DLD1 (cell line): ENCODE measurements around the gene ADH5.
"Not testable (repeated sequence)": the region's sequence is repeated elsewhere in the genome, so short reads cannot be mapped to it uniquely, and the experiment has no call there.

Source experiments
- in situ Hi-C: cut with HindIII; loops from 2 replicates; pipeline ENCODE4 v1.10.0; 2017; ENCODE audit warnings: low sequenced_read_pairs

Gene ADH5

DNA sequence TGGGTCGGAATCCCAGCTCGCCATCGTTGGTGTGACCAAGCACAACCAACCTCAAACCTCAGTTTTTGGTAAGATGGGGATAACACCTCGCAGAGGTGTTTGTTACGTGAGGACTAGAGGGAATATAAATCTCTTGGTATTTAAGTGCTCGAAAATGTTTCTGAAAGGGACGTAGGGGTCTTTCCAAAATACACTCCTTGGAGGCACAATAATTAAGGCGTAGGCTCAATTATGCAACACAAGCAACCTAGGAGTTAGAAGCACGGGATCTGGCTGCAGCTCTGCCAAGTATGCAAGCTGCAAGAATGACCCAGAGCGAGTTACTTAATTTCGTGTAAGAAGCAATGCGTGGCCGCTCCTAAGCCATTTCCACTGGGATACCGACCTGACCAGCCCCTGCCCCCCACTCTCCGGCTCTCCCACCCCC lies 552 bp downstream of the ADH5 start:
- in situ Hi-C loops: no loop called here

DNA sequence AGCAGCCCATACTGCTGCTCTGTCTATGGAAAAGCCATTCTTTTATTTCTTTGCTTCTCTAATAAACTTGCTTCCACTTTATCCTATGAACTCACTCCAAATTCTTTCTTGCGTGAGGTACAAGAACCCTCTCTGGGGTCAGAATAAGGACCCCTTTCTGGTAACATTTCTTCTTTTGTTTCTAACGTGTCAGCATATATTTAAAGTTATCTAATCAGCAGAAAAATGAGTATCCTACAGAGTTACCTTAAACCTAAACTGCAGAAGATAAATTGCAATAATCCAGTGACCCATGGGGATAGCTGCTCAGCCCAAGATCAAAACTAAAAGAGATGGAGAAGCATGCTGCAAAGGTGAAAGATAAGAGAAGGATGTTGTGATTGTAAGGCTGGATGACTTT lies 4.0 kb downstream of the ADH5 start:
- in situ Hi-C loops: no loop called here

DNA sequence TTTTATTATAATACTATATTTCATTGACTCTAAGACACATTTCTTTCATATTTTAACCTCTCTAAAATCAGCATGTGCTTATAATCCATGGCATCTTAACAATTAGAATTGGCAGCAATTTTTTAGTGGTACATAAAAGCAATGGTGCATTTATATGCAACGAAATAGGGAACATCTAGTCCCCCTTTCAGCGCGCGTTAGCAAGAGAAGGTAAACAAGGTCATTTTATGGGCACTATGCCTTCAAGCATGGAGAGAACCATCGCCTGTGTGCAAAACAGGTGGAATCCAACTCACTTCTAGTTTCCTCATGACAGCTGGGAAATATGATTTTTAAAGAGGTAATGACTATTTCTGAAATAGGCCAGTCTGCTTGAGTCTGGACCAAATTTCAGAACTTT lies 6.4 kb downstream of the ADH5 start:
- in situ Hi-C loops: no loop called here

DNA sequence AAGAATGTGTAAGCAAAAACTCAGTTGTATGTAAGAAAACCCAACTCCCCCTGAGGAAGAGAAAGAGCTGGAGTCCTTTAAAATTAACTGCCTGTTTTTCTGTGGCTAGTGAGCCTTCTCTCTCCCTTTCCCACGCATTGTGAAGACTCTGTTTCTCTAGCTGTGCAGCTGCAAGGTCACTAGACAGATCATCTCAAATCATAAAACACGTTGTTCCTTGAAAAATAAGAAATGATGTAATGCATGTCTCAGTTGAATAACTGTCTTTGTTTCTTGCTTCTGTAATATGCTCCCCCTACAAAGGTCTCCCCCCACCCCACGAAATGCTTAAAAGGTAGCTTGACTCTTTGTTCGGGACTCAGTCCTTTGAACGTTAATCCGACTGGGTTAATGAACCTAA lies 7.7 kb downstream of the ADH5 start:
- in situ Hi-C loops: not testable (repeated sequence)

DNA sequence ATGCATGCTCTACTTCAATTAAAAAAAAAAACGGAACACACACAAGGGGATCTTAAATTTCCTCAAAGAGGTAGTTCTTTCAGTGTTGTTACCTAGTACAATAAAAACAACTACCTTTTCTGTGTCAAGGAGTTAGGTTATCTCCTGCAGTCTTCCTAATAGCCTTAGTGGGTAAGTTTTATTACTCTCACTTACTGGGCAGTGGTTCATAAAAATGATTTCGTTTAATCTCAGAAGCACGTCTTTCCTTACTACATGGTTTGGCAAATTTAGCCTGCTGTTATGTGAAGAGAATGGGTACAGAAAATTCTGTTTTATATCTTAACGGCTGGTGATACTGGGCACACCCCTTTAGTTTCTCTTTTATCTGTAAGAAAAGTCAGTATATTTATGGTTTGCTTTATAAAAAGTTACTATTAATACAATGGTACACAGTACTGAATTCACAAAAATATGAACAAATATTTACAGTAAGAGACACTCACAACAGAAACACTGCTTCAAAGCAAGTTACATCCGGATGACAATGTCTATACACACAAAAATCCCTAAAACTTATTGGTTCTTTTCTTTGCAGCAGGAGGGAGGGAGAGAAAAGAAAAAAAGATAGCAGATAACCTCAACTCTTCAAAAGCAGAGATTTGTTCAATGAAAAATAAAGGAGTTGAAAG lies 8.8 kb downstream of the ADH5 start:
- in situ Hi-C loops: no loop called here

DNA sequence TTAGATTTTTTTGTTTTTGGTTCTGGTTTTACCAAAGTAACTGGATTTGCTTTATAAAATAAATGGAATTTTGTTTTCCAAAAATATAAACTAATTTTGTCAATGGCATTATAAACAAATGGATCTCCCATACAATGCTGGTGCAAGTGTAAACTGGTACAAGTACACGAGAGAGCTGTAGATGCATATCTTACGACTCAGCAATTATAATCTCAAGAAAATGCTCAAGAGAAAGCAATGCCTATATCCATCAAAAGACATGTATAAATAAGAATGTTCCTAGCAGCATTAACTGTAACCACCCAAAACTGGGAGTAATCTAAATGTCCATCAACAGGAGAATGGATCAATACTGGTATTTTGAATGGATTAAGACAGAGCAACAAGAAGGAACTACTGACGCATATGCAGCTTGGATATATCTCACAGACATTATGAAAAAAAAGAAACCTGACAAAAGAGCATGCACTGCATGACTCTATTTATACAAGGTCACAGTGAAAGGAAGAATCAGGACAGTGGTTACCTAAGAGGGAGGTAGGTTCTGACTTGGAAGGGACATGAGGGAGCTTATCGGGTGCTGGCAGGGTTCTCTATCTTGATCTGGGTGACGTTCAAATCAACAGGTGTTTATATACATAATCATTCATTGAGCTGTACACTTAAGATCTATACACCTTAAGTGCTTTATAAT lies 9.5 kb downstream of the ADH5 start:
- in situ Hi-C loops: no loop called here

DNA sequence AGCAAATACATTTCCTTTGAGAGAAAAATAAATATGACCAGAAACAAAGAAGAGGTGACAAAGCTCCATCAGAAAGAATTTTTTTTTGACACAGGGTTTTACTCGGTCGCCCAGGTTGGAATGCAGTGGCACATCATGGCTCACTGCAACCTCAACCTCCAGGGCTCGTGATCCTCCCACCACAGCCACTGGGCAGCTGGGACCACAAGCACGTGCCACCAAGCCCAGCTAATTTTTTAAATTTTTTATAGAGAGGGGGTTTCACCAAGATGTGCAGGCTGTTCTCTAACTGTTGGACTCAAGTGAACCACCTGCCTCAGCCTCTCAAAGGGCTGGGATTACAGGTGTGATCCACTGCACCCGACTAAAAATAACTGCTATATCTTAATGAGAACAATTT lies 10.3 kb downstream of the ADH5 start:
- in situ Hi-C loops: no loop called here

DNA sequence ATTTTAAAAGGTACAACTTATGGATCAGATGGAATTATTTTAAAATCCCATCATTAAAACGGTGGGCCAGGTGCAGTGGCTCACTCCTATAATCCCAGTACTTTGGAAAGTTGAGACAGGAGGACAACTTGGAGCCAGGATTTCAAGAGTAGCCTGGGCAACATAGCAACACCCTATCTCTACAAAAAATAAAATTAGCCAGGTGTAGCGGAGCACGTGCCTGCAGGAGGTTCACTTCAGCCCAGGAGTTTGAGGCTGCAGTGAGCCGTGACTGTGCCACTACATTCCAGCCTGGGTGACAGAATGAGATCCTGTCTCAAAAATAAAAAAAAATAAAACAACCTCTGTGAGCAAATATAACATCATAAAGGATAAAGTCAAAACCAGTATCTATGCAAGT lies 11.4 kb downstream of the ADH5 start:
- in situ Hi-C loops: no loop called here

DNA sequence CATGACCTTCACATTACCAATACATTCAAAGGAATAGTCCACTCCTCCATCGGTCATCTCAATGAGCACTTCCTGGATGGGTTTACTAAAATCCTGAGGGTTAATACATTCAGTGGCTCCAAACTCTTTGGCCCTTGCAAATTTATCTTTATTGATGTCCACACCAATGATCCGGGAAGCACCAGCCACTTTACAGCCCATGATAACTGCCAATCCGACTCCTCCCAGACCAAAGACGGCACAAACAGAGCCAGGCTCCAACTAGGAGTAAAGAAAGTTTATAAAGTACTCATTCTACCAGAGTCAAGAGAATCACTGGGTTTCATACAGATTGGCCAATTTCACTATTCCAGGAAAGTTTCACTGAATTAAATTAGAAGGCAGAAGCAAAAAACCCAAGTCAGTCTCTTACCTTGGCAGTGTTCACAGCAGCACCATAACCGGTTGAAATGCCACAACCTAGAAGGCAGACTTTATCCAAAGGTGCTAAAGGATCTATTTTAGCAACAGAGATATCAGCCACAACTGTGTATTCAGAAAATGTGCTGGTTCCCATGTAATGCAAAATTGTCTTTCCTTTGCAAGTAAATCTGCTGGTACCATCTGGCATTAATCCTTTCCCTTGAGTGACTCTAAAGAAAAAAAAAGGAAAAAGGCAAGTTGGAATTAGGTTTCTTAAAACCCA lies 12.2 kb downstream of the ADH5 start:
- in situ Hi-C loops: no loop called here

DNA sequence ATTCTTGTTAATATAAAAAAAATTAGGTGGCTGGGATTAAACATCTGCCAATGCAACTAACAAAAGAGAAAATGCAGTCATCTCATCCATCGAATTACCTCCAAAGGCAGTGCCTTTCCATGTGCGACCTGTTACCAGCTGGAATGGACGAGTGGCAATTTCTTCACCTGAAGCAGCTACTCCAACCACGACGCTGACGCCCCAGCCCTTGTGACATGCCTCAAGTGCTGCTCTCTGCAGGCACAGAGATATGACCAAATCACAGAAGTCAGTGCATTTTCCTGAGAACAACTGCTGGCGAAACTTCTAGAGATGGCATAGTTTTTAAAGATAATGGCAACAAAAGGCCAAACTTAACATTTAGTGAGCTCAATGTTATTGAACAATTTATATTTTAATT lies 13.8 kb downstream of the ADH5 start:
- in situ Hi-C loops: no loop called here

DNA sequence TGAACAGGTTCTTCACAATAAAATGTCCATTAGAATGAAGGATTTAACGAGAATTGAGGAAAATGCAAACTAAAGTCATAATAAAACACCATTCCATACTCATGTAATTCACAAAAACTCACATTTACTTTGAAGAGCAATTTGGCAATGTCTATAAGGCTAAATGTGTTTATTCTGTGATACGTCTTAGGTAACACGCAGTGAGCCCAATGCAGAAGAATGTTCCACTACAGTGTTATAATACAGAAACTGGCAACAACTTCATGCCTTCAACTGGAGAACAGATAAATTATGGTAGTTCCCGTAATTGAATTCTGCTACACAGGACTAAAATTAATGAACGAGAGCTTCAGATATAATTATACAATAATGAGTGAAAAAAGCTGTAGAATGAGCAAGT lies 17.4 kb downstream of the ADH5 start:
- in situ Hi-C loops: no loop called here

DNA sequence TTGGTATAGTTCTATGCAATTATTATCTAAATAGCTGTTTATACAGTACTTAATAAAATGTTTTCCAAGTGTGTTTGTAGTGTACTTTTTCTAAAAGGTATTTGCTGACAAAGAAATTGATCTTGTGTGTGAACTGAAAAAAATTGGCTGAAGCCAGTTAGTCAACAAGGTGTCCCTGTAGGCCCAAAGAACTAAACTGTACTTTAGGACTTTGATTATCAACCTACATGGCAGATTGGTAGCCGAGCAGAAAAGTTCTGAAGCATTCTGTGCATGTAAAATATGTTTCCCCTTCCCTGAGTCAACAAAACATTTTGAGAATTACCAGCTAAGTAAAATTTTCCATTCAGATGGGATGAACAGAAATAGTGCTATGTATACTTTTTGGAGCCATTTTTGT lies 21.0 kb downstream of the ADH5 start:
- in situ Hi-C loops: no loop called here

DNA sequence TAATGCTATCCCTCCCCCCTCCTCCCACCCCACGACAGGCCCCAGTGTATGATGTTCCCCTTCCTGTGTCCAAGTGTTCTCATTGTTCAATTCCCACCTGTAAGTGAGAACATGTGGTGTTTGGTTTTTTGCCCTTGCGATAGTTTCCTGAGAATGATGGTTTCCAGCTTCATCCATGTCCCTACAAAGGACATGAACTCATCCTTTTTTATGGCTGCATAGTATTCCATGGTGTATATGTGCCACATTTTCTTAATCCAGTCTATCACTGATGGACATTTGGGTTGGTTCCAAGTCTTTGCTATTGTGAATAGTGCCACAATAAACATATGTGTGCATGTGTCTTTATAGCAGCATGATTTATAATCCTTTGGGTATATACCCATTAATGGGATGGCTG lies 23.1 kb downstream of the ADH5 start:
- in situ Hi-C loops: not testable (repeated sequence)

DNA sequence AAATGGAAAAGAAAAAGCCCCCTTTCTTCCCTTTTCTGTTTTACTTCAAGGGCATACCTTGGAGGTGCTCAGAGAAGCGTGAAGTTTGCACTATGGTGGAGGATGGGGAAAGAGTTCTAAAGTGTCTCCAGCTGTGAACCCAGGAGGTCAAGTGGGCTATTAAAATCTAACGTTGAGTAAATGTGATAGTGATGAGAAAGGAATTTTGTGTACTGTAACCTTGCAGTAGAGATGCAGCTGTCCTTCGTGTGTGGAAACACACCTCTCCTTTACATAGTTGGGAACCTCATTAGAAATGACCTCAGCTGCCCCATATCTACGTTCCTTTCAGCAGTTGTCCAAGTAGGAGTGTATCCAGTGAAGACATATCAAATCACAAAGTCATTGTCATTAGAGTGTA lies 26.5 kb downstream of the ADH5 start:
- in situ Hi-C loops: no loop called here

DNA sequence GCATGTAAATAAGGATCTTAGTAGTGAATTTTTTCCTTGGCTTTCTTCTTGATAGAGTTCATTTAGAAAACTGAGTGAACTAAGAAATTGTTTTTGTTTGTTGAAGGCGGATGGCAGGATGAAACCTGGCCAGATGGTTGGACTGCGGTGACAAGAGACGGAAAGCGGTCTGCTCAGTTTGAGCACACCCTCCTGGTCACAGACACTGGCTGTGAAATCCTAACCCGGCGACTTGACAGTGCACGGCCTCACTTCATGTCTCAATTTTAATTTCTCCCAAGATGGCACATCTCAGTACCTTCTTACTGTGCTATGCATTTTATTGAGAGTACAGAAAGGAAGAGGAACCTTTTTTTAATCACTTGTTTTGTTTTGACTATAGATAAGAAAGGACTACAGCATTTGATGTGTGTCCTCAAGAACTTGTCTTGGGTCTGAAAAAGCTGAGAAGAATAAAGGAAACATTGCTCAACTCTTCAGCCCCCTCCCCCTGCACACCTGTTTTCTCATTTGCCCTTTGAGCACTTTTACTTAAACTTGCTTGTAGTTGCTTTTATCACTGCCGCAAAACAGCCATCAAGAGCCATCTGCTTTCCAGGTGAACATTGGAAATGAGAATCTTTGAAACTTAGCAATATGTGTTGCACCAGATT lies 27.4 kb downstream of the ADH5 start:
- in situ Hi-C loops: no loop called here

DNA sequence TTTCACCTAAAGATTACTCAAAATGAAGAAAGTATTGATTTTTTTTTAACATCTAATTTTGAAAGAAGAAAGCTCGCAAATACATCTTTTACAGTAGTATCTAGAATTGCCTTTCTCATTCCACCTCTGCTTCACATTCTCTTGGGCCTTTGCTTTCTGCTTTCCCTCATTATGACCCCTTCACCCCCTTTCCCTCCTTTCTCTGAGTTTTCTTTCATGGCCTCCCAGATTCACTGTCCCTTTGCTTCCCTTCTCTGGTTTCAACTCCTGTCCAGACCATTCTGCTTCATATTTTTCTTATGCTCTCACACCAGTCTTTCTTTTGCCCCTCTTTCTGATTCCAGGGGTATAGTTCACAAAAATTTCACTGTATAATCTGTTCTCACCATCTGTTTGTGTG lies 29.0 kb downstream of the ADH5 start:
- in situ Hi-C loops: no loop called here

DNA sequence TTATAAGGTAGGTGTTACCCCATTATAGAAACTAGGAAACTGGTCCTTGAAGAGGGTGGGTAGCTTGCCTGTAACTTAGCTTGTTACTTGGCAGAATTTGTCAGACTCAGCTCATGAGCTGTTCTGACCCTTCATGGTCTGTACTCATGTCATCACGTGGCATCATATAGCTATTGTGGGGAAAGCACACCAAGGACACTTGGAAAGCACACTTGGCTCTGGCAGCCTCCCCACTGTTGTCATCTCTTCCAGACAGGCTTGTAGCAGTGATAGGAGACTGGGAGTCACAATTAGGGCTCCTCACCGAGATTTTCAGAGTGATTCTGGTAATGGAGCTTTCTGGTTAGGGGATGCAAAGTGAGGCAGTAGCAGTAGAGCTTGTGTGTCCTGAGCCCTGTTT lies 30.4 kb downstream of the ADH5 start:
- in situ Hi-C loops: no loop called here

DNA sequence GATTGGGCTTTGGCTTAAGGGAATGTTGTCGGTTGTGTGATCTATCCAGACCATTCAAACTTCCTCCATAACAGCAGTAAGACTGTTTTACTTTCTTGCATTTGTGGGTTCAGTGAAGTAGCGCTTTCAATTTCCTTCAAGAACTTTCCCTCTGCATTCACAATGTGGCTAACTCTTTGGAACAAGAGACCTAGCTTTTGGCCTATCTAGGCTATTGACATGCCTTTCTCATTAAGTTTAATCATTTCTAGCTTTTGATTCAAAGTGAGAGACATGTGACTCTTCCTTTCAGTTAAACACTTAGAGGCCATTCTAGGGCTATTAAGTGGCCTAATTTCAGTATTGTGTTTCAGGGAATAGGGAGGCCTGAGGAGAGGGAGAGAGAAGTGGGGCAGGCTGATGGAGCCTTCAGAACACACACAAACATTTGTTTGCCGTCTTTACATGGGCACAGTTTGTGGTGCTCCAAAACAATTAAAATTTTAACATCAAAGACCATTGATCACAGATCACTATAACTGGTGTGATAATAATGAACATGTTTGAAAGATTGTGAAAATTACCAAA lies 34.1 kb downstream of the ADH5 start:
- in situ Hi-C loops: no loop called here

DNA sequence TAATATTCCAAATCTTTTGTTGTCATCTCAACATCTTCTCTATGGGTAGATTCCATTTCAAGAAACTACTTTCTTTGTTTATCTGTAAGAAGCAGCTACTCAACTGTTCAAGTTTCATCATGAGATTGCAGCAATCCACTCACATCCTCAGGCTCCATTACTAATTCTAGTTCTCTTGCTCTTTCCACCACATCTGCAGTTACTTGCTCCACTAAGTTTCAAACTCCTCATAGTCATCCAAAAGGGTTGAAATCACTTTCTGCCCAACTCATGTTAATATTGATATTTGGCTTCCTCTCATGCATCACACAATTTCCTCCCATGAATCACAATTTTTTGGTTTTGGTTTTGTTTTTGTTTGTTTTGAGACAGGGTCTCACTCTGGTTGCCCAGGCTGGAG lies 35.7 kb downstream of the ADH5 start:
- in situ Hi-C loops: no loop called here

DNA sequence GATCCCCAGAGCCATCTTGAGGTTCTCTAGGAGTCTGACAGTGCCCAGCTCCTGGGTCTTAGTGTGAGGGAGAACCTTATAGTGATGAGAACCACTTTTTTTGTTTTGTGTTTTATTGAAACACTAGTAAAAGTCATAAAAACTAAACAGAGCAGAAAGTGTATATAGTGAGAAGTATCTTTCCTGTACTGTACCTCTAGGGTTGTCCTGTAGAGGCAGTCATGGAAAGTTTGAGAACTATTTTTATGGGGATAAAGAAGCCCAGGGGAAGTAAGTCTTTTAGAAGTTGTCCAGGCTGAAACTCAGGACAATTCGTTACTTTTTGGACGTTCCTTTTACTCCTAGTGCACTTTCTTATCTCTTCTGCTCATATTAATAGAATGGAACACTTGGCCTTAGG lies 40.9 kb downstream of the ADH5 start:
- in situ Hi-C loops: no loop called here

DNA sequence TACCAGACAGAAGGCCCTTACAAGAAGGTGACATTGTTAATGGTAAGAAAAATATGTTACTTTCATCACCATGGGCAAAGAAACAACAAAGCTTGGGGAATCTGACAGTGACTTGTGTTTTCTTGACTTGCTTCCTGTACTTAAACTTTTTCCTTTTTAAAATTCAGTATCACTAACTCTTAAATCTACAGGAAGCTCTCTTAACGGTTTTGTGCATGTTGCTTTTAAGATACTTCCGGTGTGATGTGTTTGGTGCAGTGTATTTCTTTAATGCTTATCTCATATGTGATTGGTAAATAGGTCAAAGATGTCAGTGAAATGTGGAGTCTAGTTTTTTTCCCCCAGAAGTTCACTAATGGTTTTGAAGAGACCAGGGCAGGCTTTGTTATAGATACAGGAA lies 45.2 kb downstream of the ADH5 start:
- in situ Hi-C loops: no loop called here

DNA sequence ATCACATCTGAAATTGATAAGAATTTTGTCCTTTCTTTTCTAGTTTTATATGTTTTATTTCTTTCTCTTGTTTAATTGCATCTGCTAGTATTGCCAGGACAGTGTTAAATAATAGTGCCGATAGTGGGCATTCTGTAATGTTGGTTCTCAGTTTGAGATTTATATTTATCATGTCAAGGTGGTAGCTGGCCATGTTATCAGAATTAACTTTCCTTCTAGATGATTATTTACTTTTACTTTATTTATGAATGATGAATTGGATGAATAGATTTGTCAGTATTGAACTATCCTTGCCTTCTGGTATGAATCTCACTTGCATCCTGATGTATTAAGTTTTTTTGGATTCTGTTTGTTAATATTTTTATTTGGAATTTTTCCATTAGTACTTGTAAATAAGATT lies 50.4 kb downstream of the ADH5 start:
- in situ Hi-C loops: no loop called here
